ENCODE measurements around the gene TCEANC2.

GRCh38 chr1:54131419-54131818, 78.0 kb downstream of the TCEANC2 start:
- TF ChIP-seq CTCF (IDR thresholded peaks at IDR 0.05) (no peak), ZFX (IDR thresholded peaks at IDR 0.05; ENCODE audit: borderline replicate concordance) (no peak)
